Urinary bladder (tissue), 4 donors: Measurements from ENCODE around the gene STUM. TPM values are rescaled to one million over a fixed set of nuclear protein-coding genes. Genes with fewer than 3 reads are reported as not detected.

Source experiments
- DNase-seq: peaks from one replicate; pipeline ENCODE4 v3.0.0-alpha.2; 2015; ENCODE audit errors: extremely low spot score
- H3K27ac ChIP-seq: one replicate; pipeline ENCODE4 v1.5.1; 2013; ENCODE audit warnings: low read depth, mild to moderate bottlenecking, moderate library complexity
- H3K36me3 ChIP-seq: one replicate; pipeline ENCODE4 v1.6.1; 2013; ENCODE audit warnings: mild to moderate bottlenecking, moderate library complexity; ENCODE audit not compliant: insufficient read depth
- H3K4me1 ChIP-seq: one replicate; pipeline ENCODE4 v1.6.1; 2013; ENCODE audit warnings: mild to moderate bottlenecking, moderate library complexity; ENCODE audit not compliant: insufficient read depth
- H3K4me3 ChIP-seq: one replicate; pipeline ENCODE4 v1.5.1; 2013; ENCODE audit warnings: low read depth, low read length
- WGBS: extraction: QIAGEN DNeasy Blood & Tissue Kit; methylation state at CpG from one replicate; pipeline ENCODE4 v1.1.7; 2013; 5-methylcytosine and 5-hydroxymethylcytosine counted together
- polyA plus RNA-seq: library from polyadenylated mRNA; stranded (reverse); fragments of 200-250 nt; gene quantifications from one replicate; pipeline ENCODE4 v1.2.3, GENCODE V29; 2013
- total RNA-seq: library from RNA; depleted of rRNA; stranded (reverse); fragments of >200 nt; gene quantifications from one replicate; pipeline ENCODE4 v1.2.3, GENCODE V29; 2014
- donor health status: healthy with polysubstance abuse.
- donor health status: healthy.

Gene STUM
- total and polyA plus RNA-seq, 2 donors: 2.5 to 18.8 TPM

GRCh38 chr1:226574591-226575435 is 26.2 kb downstream of the STUM start:
- 91% methylated on average over 21 of the region's 21 CpGs for WGBS
- DNase-seq: no peak
- no peaks in the 10 kb centered on the region for H3K4me1 ChIP-seq
- H3K4me3 ChIP-seq: no peak overlapping the region
- H3K27ac ChIP-seq: no peak overlapping the region
- no peaks in the 10 kb centered on the region for H3K36me3 ChIP-seq

- H3K4me1 ChIP-seq: no peaks in the 10 kb centered on the region
- no peak for DNase-seq
- H3K4me3 ChIP-seq: no peak overlapping the region
- no peaks in the 10 kb centered on the region for H3K36me3 ChIP-seq
- 82% methylated on average over 4 of the region's 4 CpGs for WGBS
- no peak overlapping the region for H3K27ac ChIP-seq
Measured at GRCh38 chr1:226575436-226575720, 26.8 kb downstream of the STUM start.

DNA sequence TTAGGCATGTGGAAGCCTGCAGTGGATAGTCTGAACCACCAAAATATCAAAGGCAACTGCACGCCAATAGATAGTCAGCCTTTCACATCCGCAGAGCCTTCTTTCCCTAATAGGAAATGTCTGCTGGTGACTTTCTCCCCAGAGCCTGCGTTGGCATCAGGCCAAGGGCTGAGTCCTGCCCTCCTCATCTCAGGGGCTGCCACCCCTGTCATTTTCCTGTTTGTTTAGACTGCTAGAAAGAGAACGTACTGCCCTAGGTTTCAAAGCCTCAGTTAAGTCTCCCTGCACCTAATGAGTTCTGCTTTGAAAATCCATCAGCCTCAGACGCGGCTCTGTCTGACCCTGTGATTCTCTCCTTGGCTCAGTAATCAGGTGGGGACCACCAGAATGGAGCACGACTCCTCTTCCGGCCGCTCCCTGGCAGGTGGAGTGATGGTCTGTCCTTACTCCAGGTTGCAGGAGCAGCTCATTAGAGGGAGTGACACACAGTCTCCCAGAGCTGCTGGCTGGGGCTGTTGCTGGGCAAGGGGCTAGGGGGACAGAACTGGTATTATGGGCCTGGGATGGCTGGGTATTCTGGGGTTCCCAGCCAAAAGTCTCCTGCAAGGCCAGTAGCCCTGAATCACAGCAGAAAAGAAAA is 27.3 kb downstream of the STUM start:
- no peak overlapping the region for H3K4me3 ChIP-seq
- 51% methylated on average over 9 of the region's 9 CpGs for WGBS
- no peaks in the 10 kb centered on the region for H3K4me1 ChIP-seq
- no peaks in the 10 kb centered on the region for H3K36me3 ChIP-seq
- no peak overlapping the region for H3K27ac ChIP-seq
- no peak for DNase-seq

- Histone ChIP-seq H3K36me3 (no peaks in the 10 kb centered on the region), H3K4me1 (no peaks in the 10 kb centered on the region), H3K4me3 (no peak overlapping the region), H3K27ac (no peak overlapping the region)
- DNase-seq: no peak
- 78% methylated on average over 3 of the region's 3 CpGs for WGBS
Measured at GRCh38 chr1:226576601-226577000, 28.0 kb downstream of the STUM start.

DNA sequence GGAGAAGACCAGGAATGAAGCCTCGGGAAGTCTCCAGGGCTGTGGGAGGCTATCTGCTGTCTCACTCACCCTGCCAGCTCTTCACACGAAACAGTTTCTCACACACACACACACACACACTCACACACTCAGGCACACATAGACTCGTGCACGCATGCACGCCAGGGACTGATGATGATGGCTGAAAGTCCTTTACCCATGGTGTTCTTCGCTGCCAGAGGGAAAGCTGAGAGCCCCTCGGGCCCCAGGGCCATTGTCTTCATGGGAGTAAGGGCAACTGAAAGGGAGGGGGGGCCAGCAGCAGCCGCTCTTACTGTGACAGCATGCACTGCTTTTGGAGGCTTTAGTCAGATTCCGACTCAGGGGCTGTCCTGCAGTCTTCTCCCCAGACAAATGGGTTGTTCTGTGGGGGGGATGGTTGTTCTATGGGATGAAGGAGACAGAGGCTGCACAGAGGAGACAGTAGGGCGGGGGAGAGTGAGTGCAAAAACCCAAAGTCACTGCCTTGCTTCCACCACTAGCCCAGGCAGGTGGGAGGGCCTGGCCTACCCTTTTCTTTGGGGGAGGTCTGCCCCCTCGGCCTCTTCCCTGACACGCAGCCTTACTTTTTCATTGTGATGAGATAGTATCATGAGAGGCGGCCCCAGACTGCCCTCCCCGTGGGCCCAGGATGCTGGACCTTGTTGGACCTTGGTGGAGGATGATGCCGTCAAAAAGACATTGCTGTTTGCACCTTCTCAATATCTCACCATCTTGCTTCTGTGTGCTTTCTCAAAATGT is 29.0 kb downstream of the STUM start:
- WGBS: 83% methylated on average over 15 of the region's 15 CpGs
- no peak overlapping the region for H3K4me3 ChIP-seq
- no peaks in the 10 kb centered on the region for H3K36me3 ChIP-seq
- H3K27ac ChIP-seq: no peak overlapping the region
- no peak for DNase-seq
- H3K4me1 ChIP-seq: no peaks in the 10 kb centered on the region

DNA sequence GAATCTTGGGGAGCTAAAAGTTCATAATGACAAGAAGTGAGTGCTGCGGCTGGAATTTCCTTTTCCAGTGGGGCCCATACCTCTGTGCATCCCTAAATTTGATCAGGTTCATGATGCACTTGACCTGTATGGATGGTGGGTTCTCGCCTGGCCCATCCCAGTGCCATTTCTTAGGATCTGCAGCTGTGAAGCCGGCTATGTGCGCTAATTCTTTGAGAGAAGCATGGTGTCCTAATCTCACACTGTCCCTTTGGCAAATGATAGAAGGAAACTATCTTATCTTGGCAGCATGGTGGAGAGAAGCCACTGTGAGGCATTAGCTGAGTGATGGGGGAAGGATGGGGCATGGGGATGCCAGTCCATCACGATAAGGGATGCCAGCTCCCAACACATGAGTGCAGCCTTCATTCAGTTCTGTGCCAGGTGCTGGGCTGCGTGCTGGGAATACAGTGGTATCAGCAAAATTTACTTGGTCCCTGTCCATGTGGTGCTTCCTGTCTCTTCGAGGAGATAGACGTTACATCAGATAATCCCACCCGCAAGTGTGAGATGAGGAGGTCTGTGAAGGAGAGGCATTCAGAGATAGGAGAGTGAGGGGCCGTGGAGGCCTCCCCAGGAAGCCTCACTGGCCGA is 30.5 kb downstream of the STUM start:
- H3K4me3 ChIP-seq: no peak overlapping the region
- no peak overlapping the region for H3K27ac ChIP-seq
- 90% methylated on average over 11 of the region's 11 CpGs for WGBS
- H3K36me3 ChIP-seq: no peaks in the 10 kb centered on the region
- DNase-seq: no peak
- no peaks in the 10 kb centered on the region for H3K4me1 ChIP-seq

- Histone ChIP-seq H3K4me1 (no peaks in the 10 kb centered on the region), H3K36me3 (no peaks in the 10 kb centered on the region), H3K27ac (no peak overlapping the region), H3K4me3 (no peak overlapping the region)
- no peak for DNase-seq
- WGBS: 96% methylated on average over 6 of the region's 6 CpGs
Measured at GRCh38 chr1:226579781-226580323, 31.3 kb downstream of the STUM start.

GRCh38 chr1:226580625-226581270 is 32.2 kb downstream of the STUM start:
- no peak for DNase-seq
- Histone ChIP-seq H3K4me3 (no peak overlapping the region), H3K4me1 (no peaks in the 10 kb centered on the region), H3K36me3 (no peaks in the 10 kb centered on the region), H3K27ac (no peak overlapping the region)
- 74% methylated on average over 6 of the region's 6 CpGs for WGBS

- DNase-seq: no peak
- WGBS: 95% methylated on average over 8 of the region's 8 CpGs
- no peak overlapping the region for H3K27ac ChIP-seq
Measured at GRCh38 chr1:226581650-226582330, 33.2 kb downstream of the STUM start.

GRCh38 chr1:226582966-226583365 is 34.4 kb downstream of the STUM start:
- WGBS: 93% methylated on average over 3 of the region's 3 CpGs
- no peak for DNase-seq
- no peak overlapping the region for H3K27ac ChIP-seq

More at GRCh38 chr1:226581650-226582330, 33.2 kb downstream of the STUM start:
- H3K36me3 ChIP-seq: no peaks in the 10 kb centered on the region
- H3K4me3 ChIP-seq: no peak overlapping the region
- H3K4me1 ChIP-seq: no peaks in the 10 kb centered on the region

DNA sequence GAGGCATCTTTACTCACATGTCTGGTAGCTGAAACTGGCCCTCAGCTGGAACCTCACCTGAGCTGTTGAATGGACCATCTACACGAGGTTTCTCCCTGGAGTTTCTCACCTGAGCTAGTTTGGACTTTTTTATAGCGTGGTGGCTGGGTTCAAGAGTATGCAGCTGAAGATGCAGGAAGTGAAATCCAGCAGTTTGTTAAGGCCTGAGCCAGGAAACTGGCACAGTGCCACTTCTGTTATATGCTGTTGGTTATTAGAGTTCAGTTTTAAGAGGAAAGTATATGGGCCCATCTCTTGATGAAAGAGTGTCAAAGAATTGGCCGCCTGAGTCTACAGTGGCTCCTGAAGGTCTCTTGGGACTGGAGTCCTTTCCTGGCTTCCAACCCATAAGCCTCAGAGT is 35.6 kb downstream of the STUM start:
- H3K36me3 ChIP-seq: no peaks in the 10 kb centered on the region
- WGBS: 77% methylated on average over 3 of the region's 3 CpGs
- no peak overlapping the region for H3K4me3 ChIP-seq
- H3K27ac ChIP-seq: no peak overlapping the region
- no peaks in the 10 kb centered on the region for H3K4me1 ChIP-seq
- DNase-seq: no peak

More at GRCh38 chr1:226582966-226583365, 34.4 kb downstream of the STUM start:
- H3K36me3 ChIP-seq: no peaks in the 10 kb centered on the region
- H3K4me3 ChIP-seq: no peak overlapping the region
- no peaks in the 10 kb centered on the region for H3K4me1 ChIP-seq

DNA sequence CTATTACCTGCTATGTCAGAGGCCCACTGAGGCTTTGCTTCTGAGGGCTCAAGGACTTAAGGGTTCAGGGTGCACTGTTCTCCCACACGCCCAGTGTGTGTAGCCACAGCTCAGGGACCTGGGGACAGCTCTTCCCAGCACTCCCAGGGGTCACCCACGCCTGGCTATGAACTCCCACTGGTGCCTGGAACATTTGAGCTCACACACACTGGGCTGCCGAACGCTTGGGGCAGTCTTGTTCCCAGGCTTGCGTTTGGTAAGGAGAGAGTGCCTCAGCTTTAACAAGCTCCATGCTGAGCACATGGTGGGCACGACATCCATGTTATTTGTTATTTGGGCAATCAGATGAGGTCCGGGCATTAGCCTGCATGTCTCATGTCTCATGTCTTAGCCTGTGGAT is 37.6 kb downstream of the STUM start:
- Histone ChIP-seq H3K4me1 (no peaks in the 10 kb centered on the region), H3K36me3 (no peaks in the 10 kb centered on the region), H3K4me3 (no peak overlapping the region), H3K27ac (no peak overlapping the region)
- no peak for DNase-seq
- WGBS: 93% methylated on average over 7 of the region's 7 CpGs
